SHP77 treated with DMSO at 0.1 percent for 48 hours (cell line): ENCODE results near the gene CRABP2.

ENCODE experiments used
- DNase-seq: peaks from one replicate; lab custom pipeline; 2025; lab: John Stamatoyannopoulos, UW

The CRABP2 gene

GRCh38 chr1:156689953-156690674 is 15.3 kb downstream of the CRABP2 start:
- no peak for DNase-seq

- peak; percentile 78 for DNase-seq
These were observed 16.1 kb downstream of the CRABP2 start for GRCh38 chr1:156689035-156689952.

GRCh38 chr1:156684227-156684782 is 21.1 kb downstream of the CRABP2 start:
- no peak for DNase-seq

- no peak for DNase-seq
These were observed 23.1 kb downstream of the CRABP2 start for GRCh38 chr1:156682166-156682890.

GRCh38 chr1:156681196-156681960 is 24.0 kb downstream of the CRABP2 start:
- DNase-seq = no peak

GRCh38 chr1:156680056-156680455 is 25.3 kb downstream of the CRABP2 start:
- DNase-seq = no peak

GRCh38 chr1:156677616-156678596 is 27.5 kb downstream of the CRABP2 start:
- DNase-seq = peak; percentile 67

- DNase-seq = peak; percentile 32
These were observed 28.4 kb downstream of the CRABP2 start, which contains the start of gene NES for GRCh38 chr1:156676820-156677615. Gene NES (minus strand): TSS chr1:156677407. CDS start chr1:156677264, 143 bp downstream.

GRCh38 chr1:156676114-156676819 is 29.1 kb downstream of the CRABP2 start:
- no peak for DNase-seq

- DNase-seq = peak; percentile 17
These were observed 29.9 kb downstream of the CRABP2 start for GRCh38 chr1:156675210-156676113.

GRCh38 chr1:156673387-156674121 is 31.8 kb downstream of the CRABP2 start:
- DNase-seq = no peak

GRCh38 chr1:156671804-156672203 is 33.6 kb downstream of the CRABP2 start:
- no peak for DNase-seq

GRCh38 chr1:156670791-156671190 is 34.6 kb downstream of the CRABP2 start:
- DNase-seq = no peak

- DNase-seq = no peak
These were observed 35.0 kb downstream of the CRABP2 start for GRCh38 chr1:156670359-156670758.

GRCh38 chr1:156669794-156670193 is 35.6 kb downstream of the CRABP2 start:
- no peak for DNase-seq

GRCh38 chr1:156668801-156669637 is 36.4 kb downstream of the CRABP2 start:
- no peak for DNase-seq
